Right cardiac atrium (tissue), 5 donors: ENCODE results near the gene THNSL1. TPM values are rescaled to one million over a fixed set of nuclear protein-coding genes. Genes with fewer than 3 reads are reported as not detected.
"Not testable (repeated sequence)": the region's sequence is repeated elsewhere in the genome, so short reads cannot be mapped to it uniquely, and the experiment has no call there.

Source experiments
- ATAC-seq, 2 donors: fragments of 200-7000 bp; cut with Tn5 transposase; one replicate each; pipeline versions ENCODE4 v1.8.0 to v1.9.1; 2020; ENCODE audit warnings: moderate library complexity in 2 of 2, mild to moderate bottlenecking in 1 of 2
- DNase-seq, 3 donors: peaks; one replicate each; pipeline ENCODE4 v3.0.0-alpha.2; 2020
- H3K27ac ChIP-seq: one replicate; pipeline ENCODE4 v1.5.1; 2013; ENCODE audit warnings: mild to moderate bottlenecking, low read length, control low read depth, moderate library complexity
- H3K27me3 ChIP-seq: one replicate; pipeline ENCODE4 v1.6.1; 2013; ENCODE audit not compliant: control insufficient read depth, insufficient read depth
- H3K4me1 ChIP-seq: one replicate; pipeline ENCODE4 v1.6.1; 2013; ENCODE audit warnings: low read length; ENCODE audit not compliant: control insufficient read depth, insufficient read depth
- H3K4me3 ChIP-seq: one replicate; pipeline ENCODE4 v1.5.1; 2013; ENCODE audit warnings: low read length, control low read depth
- H3K9me3 ChIP-seq: one replicate; pipeline ENCODE4 v1.6.1; 2013; ENCODE audit warnings: low read length; ENCODE audit not compliant: control insufficient read depth
- WGBS: extraction: QIAGEN DNeasy Blood & Tissue Kit; methylation state at CpG from one replicate; pipeline ENCODE4 v1.1.7; 2013; 5-methylcytosine and 5-hydroxymethylcytosine counted together
- intact Hi-C, 4 donors: fragments of 100-400 bp; cut with DNase I; formaldehyde crosslinking; loops; one replicate each; pipeline versions ENCODE4 v1.11.0 to v1.14.0; 2022 to 2023
- long read RNA-seq, 4 donors: library from polyadenylated mRNA; unstranded; transcript quantifications; one replicate each; pipeline ENCODE4 v2.0.0, GENCODE V29; 2020 to 2021
- polyA plus RNA-seq: library from polyadenylated mRNA; stranded (reverse); fragments of 200-250 nt; gene quantifications from one replicate; pipeline ENCODE4 v1.2.3, GENCODE V29; 2013
- total RNA-seq, 4 donors: library from RNA; stranded (reverse); fragmentation: NEBNext Ultra II Directional; extraction: Animal tissue kit (Norgen Biotek cat#: 25700); gene quantifications; one replicate each; pipeline ENCODE4 v1.2.1, GENCODE V29; 2021
- donor health status: healthy with polysubstance abuse.
- donor health status: DM: no; HTN: yes; CAD: no.
- donor health status: DM: no; HTN: no; CAD: no.
- donor health status: DM: no; HTN: yes; CAD: no; lungs with severe emphysema.
- donor health status: DM: yes; HTN: yes; CAD: no.

The THNSL1 gene, protein sequence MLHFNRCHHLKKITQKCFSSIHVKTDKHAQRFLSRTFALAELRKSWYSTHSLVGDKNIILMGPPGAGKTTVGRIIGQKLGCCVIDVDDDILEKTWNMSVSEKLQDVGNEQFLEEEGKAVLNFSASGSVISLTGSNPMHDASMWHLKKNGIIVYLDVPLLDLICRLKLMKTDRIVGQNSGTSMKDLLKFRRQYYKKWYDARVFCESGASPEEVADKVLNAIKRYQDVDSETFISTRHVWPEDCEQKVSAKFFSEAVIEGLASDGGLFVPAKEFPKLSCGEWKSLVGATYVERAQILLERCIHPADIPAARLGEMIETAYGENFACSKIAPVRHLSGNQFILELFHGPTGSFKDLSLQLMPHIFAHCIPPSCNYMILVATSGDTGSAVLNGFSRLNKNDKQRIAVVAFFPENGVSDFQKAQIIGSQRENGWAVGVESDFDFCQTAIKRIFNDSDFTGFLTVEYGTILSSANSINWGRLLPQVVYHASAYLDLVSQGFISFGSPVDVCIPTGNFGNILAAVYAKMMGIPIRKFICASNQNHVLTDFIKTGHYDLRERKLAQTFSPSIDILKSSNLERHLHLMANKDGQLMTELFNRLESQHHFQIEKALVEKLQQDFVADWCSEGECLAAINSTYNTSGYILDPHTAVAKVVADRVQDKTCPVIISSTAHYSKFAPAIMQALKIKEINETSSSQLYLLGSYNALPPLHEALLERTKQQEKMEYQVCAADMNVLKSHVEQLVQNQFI
- total RNA-seq (1 to 10 TPM; 1.9 to 4.6 (median 3.6) TPM), polyA plus RNA-seq (3.1 TPM)
- long read RNA-seq, donor 1, transcript THNSL1-201 (3 exons, 3,691 nt), result major isoform, 13 of 18 reads
- long read RNA-seq, donor 1, partial matches to known transcripts, result 0 of 18 reads
- long read RNA-seq, donor 1, other reads (novel, unspliced or antisense), result 2 of 18 reads
- long read RNA-seq, donor 2, transcript THNSL1-201 (3 exons, 3,691 nt), result major isoform, 9 of 14 reads
- long read RNA-seq, donor 2, partial matches to known transcripts, result 0 of 14 reads
- long read RNA-seq, donor 2, other reads (novel, unspliced or antisense), result 2 of 14 reads
- long read RNA-seq, donor 3, transcript THNSL1-201 (3 exons, 3,691 nt), result major isoform, 19 of 22 reads
- long read RNA-seq, donor 3, partial matches to known transcripts, result 0 of 22 reads
- long read RNA-seq, donor 3, other reads (novel, unspliced or antisense), result 0 of 22 reads
- long read RNA-seq, donor 4, partial matches to known transcripts, result 1 of 5 reads
- long read RNA-seq, donor 4, other reads (novel, unspliced or antisense), result 0 of 5 reads

DNA sequence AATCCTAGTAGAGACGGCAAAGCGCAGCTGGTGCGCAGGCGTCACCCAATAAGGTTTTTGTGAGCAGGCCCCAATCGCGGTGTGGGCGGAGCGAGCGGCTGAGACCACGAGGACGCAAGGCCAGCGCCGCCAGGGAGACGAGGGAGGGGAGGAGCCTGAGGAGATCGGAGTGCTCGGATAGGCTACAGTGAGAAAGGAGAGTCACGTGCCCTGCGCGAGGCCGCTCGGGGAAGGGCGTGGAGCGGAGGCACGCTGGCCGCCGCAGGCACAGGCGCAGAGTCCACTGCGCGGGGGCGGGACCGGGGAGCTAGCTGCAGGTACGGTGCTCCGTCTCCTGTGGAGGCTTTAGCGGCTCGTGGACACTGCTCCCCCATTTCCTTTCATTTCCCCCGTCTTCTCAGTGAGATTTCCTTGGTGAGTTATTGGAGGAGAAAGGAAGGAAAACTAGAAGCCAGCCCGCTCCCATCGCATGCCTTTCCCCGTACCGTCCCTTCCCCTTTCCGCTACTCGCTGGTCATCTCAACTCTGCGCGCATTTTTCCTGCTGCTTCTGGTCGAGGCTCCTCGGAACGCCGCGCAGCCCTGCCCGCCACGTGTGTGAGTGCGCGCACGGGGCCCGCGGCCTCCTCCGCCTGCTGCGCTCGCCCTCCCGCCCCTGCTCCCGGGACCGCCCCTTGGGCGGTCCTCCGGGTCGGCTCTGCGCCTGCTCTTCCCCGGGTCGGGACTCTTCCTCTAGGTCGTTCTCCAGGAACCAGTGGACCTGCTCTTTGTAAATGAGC is at the start of gene THNSL1:
TSS of gene THNSL1 (plus strand) at position 237 of the 778 bp plus-strand sequence. CDS start 6,612 bp downstream, outside the sequence.
- Histone ChIP-seq H3K4me1 (no peaks in the 10 kb centered on the region), H3K27me3 (no peaks in the 10 kb centered on the region), H3K4me3 (peak within 1 kb of the TSS; percentile 55), H3K9me3 (no peaks in the 10 kb centered on the region), H3K27ac (peak within 1 kb of the TSS; percentile 88)
- WGBS, result under 1% methylated on average over 69 of the region's 69 CpGs
- DNase-seq, result peak; percentile 99 to 100 (median 100)
- peak; percentile 100 for ATAC-seq
- intact Hi-C loops, result no loop called here

DNA sequence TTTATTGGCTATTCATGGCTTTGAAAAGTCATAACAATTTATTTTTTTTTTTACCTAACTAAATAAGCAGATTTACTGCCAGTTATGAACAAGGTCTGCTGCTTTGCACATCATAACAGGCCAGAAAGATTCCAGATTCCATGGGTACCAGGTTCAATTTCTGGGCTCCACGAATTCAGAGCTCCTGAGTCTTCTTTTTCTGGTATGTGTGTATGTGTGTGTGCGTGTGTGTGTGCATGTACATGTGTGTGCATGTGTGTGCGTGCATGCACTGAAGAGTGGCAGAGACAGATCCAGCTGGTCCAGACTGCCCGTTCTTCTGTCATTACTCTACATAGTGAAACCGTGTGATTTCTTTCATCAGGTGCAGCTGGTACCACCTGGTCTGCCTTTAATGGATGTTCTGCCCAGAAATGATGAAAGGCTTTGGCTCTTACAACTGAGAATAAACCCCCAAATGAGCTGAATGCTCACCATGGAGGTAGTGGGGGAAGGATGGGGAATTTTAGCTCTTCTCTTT is 49.4 kb upstream of the THNSL1 start:
- Histone ChIP-seq H3K9me3 (no peaks in the 10 kb centered on the region), H3K27me3 (no peaks in the 10 kb centered on the region), H3K4me3 (no peak overlapping the region), H3K4me1 (peaks cover 2% of the 10 kb centered on the region), H3K27ac (no peak overlapping the region)
- WGBS, result 90% methylated on average over 5 of the region's 5 CpGs
- DNase-seq (no peak), ATAC-seq (no peak)
- intact Hi-C loops, result no loop called here

GRCh38 chr10:24968349-24968748 is 48.1 kb upstream of the THNSL1 start:
- Histone ChIP-seq H3K4me3 (no peak overlapping the region), H3K27ac (no peak overlapping the region), H3K4me1 (peaks cover 2% of the 10 kb centered on the region), H3K9me3 (no peaks in the 10 kb centered on the region), H3K27me3 (no peaks in the 10 kb centered on the region)
- WGBS, result 94% methylated on average over 7 of the region's 7 CpGs
- intact Hi-C loops, result no loop called here
- ATAC-seq, result no peak
- no peak for DNase-seq

DNA sequence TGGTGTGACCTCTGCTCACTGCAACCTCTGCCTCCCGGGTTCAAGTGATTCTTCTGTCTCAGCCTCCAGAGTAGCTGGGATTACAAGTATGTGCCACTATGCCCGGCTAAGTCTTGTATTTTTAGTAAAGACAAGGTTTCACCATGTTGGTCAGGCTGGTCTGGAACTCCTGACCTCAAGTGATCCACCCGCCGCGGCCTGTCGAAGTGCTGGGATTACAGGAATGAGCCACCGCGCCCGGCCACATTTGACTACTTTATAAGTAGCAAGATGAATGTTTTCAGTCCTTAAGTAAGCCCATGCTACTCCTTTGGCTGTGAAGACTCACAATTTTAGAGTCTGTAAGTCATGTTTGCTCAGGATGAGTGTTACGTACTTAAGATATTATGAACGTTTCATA is 47.5 kb upstream of the THNSL1 start:
- intact Hi-C loops, H3K27me3 ChIP-seq, H3K4me1 ChIP-seq, ATAC-seq, DNase-seq, H3K27ac ChIP-seq, H3K4me3 ChIP-seq, H3K9me3 ChIP-seq: not testable (repeated sequence)
- 93% methylated on average over 11 of the region's 11 CpGs for WGBS

DNA sequence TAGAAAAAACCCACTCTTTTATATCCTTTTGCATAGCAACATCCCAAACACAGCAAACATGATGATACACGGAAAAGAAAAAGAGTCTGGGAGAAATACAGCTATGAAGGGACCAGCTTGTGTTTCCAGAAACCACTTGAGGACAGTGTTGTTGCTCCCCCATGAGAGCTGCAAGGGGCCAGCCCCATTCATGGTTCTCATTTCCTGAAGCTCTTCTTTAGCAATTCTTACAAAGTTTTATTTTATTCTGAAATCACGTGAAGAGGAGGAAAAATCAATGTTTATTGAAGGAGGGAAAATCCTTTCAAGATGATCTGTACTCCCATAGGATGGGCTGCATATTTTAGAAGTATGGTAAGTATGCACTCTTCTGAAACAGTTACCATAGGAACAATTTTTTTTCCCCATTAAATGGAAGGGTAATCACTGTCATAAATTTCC is 46.6 kb upstream of the THNSL1 start:
- Histone ChIP-seq H3K27me3 (no peaks in the 10 kb centered on the region), H3K9me3 (no peaks in the 10 kb centered on the region), H3K27ac (no peak overlapping the region), H3K4me1 (peaks cover 2% of the 10 kb centered on the region), H3K4me3 (no peak overlapping the region)
- DNase-seq (no peak), ATAC-seq (no peak)
- intact Hi-C loops, result no loop called here
- WGBS, result 43% methylated on average over 2 of the region's 2 CpGs

GRCh38 chr10:24971374-24971773 is 45.0 kb upstream of the THNSL1 start:
- Histone ChIP-seq H3K4me3 (no peak overlapping the region), H3K27me3 (no peaks in the 10 kb centered on the region), H3K9me3 (no peaks in the 10 kb centered on the region), H3K4me1 (no peaks in the 10 kb centered on the region), H3K27ac (no peak overlapping the region)
- DNase-seq (no peak), ATAC-seq (no peak)
- intact Hi-C loops, result no loop called here

- Histone ChIP-seq H3K27ac (no peak overlapping the region), H3K4me3 (no peak overlapping the region), H3K27me3 (no peaks in the 10 kb centered on the region), H3K9me3 (no peaks in the 10 kb centered on the region), H3K4me1 (no peaks in the 10 kb centered on the region)
- DNase-seq (no peak), ATAC-seq (no peak)
- WGBS, result 83% methylated on average over 5 of the region's 5 CpGs
- intact Hi-C loops, result no loop called here
Measured at GRCh38 chr10:24973163-24973562, 43.2 kb upstream of the THNSL1 start.

DNA sequence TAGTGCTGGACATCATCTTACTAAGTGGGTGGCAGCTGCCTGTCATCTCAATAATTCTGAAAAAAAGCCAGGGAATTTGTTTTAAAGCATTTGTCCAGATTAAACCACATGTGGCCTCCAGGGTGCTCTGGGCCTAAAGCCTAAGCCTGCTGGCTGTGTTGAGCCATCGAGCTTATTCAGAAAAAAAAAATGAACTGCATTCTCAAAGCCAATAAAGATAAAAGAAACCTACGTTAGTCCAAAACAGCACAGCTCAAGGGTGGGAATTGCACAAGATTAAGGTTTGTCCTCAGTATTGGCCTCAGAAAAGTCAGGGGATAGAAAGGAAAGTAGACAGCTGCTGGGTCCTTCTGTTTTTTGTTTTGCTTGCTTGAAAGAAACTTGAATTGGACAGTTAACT is 41.4 kb upstream of the THNSL1 start:
- H3K4me3 ChIP-seq, result no peak overlapping the region
- H3K27me3 ChIP-seq, result no peaks in the 10 kb centered on the region
- no peaks in the 10 kb centered on the region for H3K4me1 ChIP-seq
- DNase-seq (peak; percentile 73 to 85 (median 81)), ATAC-seq (peak; percentile 90 to 93)
- intact Hi-C loops, result no loop called here
- no peaks in the 10 kb centered on the region for H3K9me3 ChIP-seq
- WGBS, result 16% methylated on average over 2 of the region's 2 CpGs
- no peak overlapping the region for H3K27ac ChIP-seq

DNA sequence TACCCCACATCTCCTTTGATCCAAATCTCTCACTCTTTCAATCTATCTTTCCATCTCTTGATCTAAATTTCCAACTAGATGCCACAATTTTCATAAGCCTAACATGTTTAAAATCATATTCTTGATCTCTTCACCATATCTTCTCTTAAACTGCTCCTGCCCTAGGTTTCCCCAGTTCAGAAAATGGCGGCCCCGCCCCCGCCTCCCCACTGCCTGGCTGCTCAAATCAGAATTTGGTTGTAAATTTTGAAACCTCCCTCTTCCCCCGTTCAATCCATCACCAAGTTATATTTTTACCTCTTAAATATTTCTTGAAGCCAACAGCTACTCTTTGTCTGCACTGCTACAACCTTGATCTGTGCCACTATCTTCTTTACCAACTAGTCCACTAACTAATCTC is 36.7 kb upstream of the THNSL1 start:
- no peaks in the 10 kb centered on the region for H3K27me3 ChIP-seq

More for the DNA sequence above, 36.7 kb upstream of the THNSL1 start:
- intact Hi-C loops, result loop anchor here in 2 of 4 donors (10.0 kb wide), 1 partner anchor 335 kb away; no protein-coding TSS in a partner anchor
- DNase-seq (no peak), ATAC-seq (no peak)
- Histone ChIP-seq H3K27ac (no peak overlapping the region), H3K9me3 (no peaks in the 10 kb centered on the region), H3K4me3 (no peak overlapping the region), H3K4me1 (no peaks in the 10 kb centered on the region)
- WGBS, result 98% methylated on average over 4 of the region's 4 CpGs
